ENCODE results near the gene RCAN2. TPM values are rescaled to one million over a fixed set of nuclear protein-coding genes. Genes with fewer than 3 reads are reported as not detected.

Gene RCAN2
- total RNA-seq, 1 donor from 2014 or later = 17.0 TPM

- H3K4me3 Mint-ChIP-seq (ENCODE audit: unreplicated experiment) = no peak overlapping the region
- H3K4me1 Mint-ChIP-seq (ENCODE audit: unreplicated experiment) = no peaks in the 10 kb centered on the region
- no peak for DNase-seq (ENCODE audit: low spot score)
Measured at GRCh38 chr6:46222286-46222685, 269.0 kb downstream of the RCAN2 start.

GRCh38 chr6:46221222-46221793, 269.9 kb downstream of the RCAN2 start:
- no peak overlapping the region for H3K27ac Mint-ChIP-seq (ENCODE audit: unreplicated experiment)
- H3K4me3 Mint-ChIP-seq (ENCODE audit: unreplicated experiment) = no peak overlapping the region
- no peaks in the 10 kb centered on the region for H3K9me3 Mint-ChIP-seq (ENCODE audit: unreplicated experiment)
- DNase-seq (ENCODE audit: low spot score) = peak; percentile 20
- peak; percentile 42 for TF ChIP-seq CTCF (IDR thresholded peaks at IDR 0.05; ENCODE audit: unreplicated experiment)
- no peaks in the 10 kb centered on the region for H3K36me3 Mint-ChIP-seq (ENCODE audit: low read depth, unreplicated experiment)
- no peaks in the 10 kb centered on the region for H3K4me1 Mint-ChIP-seq (ENCODE audit: unreplicated experiment)
- H3K27me3 Mint-ChIP-seq (ENCODE audit: unreplicated experiment) = peaks cover 1% of the 10 kb centered on the region

More at GRCh38 chr6:46222286-46222685, 269.0 kb downstream of the RCAN2 start:
- Mint-ChIP-seq H3K36me3 (ENCODE audit: low read depth, unreplicated experiment) (no peaks in the 10 kb centered on the region), H3K27ac (ENCODE audit: unreplicated experiment) (no peak overlapping the region), H3K9me3 (ENCODE audit: unreplicated experiment) (no peaks in the 10 kb centered on the region), H3K27me3 (ENCODE audit: unreplicated experiment) (peaks cover 1% of the 10 kb centered on the region)
- TF ChIP-seq CTCF (IDR thresholded peaks at IDR 0.05; ENCODE audit: unreplicated experiment) = no peak

GRCh38 chr6:46220352-46221221, 270.7 kb downstream of the RCAN2 start:
- no peak for TF ChIP-seq CTCF (IDR thresholded peaks at IDR 0.05; ENCODE audit: unreplicated experiment)
- H3K27me3 Mint-ChIP-seq (ENCODE audit: unreplicated experiment) = no peaks in the 10 kb centered on the region
- H3K4me1 Mint-ChIP-seq (ENCODE audit: unreplicated experiment) = no peaks in the 10 kb centered on the region
- no peaks in the 10 kb centered on the region for H3K9me3 Mint-ChIP-seq (ENCODE audit: unreplicated experiment)
- H3K27ac Mint-ChIP-seq (ENCODE audit: unreplicated experiment) = no peak overlapping the region
- no peaks in the 10 kb centered on the region for H3K36me3 Mint-ChIP-seq (ENCODE audit: low read depth, unreplicated experiment)
- DNase-seq (ENCODE audit: low spot score) = no peak
- H3K4me3 Mint-ChIP-seq (ENCODE audit: unreplicated experiment) = no peak overlapping the region

- no peaks in the 10 kb centered on the region for H3K36me3 Mint-ChIP-seq (ENCODE audit: low read depth, unreplicated experiment)
- no peaks in the 10 kb centered on the region for H3K9me3 Mint-ChIP-seq (ENCODE audit: unreplicated experiment)
- no peaks in the 10 kb centered on the region for H3K27me3 Mint-ChIP-seq (ENCODE audit: unreplicated experiment)
- TF ChIP-seq CTCF (IDR thresholded peaks at IDR 0.05; ENCODE audit: unreplicated experiment) = no peak
- no peaks in the 10 kb centered on the region for H3K4me1 Mint-ChIP-seq (ENCODE audit: unreplicated experiment)
- DNase-seq (ENCODE audit: low spot score) = no peak
- no peak overlapping the region for H3K27ac Mint-ChIP-seq (ENCODE audit: unreplicated experiment)
- H3K4me3 Mint-ChIP-seq (ENCODE audit: unreplicated experiment) = no peak overlapping the region
Measured at GRCh38 chr6:46219661-46220060, 271.6 kb downstream of the RCAN2 start.

- no peak for DNase-seq (ENCODE audit: low spot score)
- Mint-ChIP-seq H3K9me3 (ENCODE audit: unreplicated experiment) (no peaks in the 10 kb centered on the region), H3K27ac (ENCODE audit: unreplicated experiment) (no peak overlapping the region), H3K4me1 (ENCODE audit: unreplicated experiment) (no peaks in the 10 kb centered on the region), H3K4me3 (ENCODE audit: unreplicated experiment) (no peak overlapping the region), H3K27me3 (ENCODE audit: unreplicated experiment) (no peaks in the 10 kb centered on the region), H3K36me3 (ENCODE audit: low read depth, unreplicated experiment) (no peaks in the 10 kb centered on the region)
- no peak for TF ChIP-seq CTCF (IDR thresholded peaks at IDR 0.05; ENCODE audit: unreplicated experiment)
Measured at GRCh38 chr6:46218457-46218856, 272.8 kb downstream of the RCAN2 start.
